H1 (cell line): Measurements from ENCODE around the gene DSE. TPM values are rescaled to one million over a fixed set of nuclear protein-coding genes. Genes with fewer than 3 reads are reported as not detected.

ENCODE experiments used
- TAF7 ChIP-seq: optimal IDR thresholded peaks from 2 replicates; pipeline ENCODE3; 2011; ENCODE audit warnings: low read depth, mild to moderate bottlenecking, inconsistent platforms, low read length, moderate library complexity, borderline replicate concordance
- polyA plus RNA-seq, 7 experiments: library from polyadenylated mRNA; depleted of rRNA in 3 of 7; stranded (reverse) in 5 of 7; unstranded in 2 of 7; fragments of >200 nt in 5 of 7; fragments of 200-250 nt in 2 of 7; gene quantifications; 1 replicate in 5 of 7; 2 replicates in 1 of 7; 4 replicates in 1 of 7; pipeline versions ENCODE4 v1.2.1 to v1.2.3, GENCODE V29; 2011 to 2013; ENCODE audit warnings: missing spikeins in 2 of 7, mixed read lengths in 2 of 7
- total RNA-seq: library from RNA; stranded (reverse); fragmentation: NEBNext Ultra II Directional; extraction: Animal tissue kit (Norgen Biotek cat#: 25700); gene quantifications from 2 replicates; pipeline ENCODE4 v1.2.1, GENCODE V29; 2021
- TF ChIP-seq, protein P1 (sequence below): fragments of 300-600 bp; sonication (generic); IDR thresholded peaks from 2 replicates; pipeline ENCODE4 v1.7.1; 2012; ENCODE audit warnings: low read length, moderate library complexity, mild to moderate bottlenecking, inconsistent platforms; ENCODE audit not compliant: insufficient replicate concordance

The DSE gene
- total and polyA plus RNA-seq, 2 of the 8 experiments (the other 6 are each of a cell fraction or from before 2014, with no cell fraction given) = 32.5 to 94.4 TPM

DNA sequence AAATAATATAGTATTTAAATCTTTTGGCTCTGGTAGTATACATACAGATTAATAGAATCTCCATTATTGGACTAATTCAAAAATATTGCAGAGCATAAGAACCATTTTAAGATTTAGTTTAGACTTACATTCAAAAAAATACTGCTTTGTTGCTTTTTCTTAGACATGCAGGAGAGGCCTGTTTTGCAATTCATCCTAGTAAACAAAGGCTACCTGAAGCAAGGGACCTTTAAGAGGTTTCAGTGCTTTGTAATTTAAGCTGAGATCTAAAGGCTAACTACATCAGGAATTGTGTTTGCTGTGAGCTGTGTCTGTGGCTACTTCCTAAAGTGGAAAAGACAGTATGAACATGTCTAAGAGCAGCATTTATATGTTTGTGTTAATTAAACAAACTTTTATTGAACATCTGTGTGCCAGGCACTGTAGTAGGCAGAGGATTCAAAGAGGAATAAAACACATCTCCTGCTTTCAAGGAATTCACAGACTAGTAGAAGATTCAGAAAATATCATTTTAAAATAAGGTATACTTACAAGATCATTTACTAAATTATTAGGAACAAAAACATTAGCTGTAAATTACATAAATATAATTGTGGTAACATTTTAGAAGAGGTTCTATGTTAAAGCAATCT, 61.3 kb downstream of the DSE start (continued):
- TF ChIP-seq, protein P1, sequence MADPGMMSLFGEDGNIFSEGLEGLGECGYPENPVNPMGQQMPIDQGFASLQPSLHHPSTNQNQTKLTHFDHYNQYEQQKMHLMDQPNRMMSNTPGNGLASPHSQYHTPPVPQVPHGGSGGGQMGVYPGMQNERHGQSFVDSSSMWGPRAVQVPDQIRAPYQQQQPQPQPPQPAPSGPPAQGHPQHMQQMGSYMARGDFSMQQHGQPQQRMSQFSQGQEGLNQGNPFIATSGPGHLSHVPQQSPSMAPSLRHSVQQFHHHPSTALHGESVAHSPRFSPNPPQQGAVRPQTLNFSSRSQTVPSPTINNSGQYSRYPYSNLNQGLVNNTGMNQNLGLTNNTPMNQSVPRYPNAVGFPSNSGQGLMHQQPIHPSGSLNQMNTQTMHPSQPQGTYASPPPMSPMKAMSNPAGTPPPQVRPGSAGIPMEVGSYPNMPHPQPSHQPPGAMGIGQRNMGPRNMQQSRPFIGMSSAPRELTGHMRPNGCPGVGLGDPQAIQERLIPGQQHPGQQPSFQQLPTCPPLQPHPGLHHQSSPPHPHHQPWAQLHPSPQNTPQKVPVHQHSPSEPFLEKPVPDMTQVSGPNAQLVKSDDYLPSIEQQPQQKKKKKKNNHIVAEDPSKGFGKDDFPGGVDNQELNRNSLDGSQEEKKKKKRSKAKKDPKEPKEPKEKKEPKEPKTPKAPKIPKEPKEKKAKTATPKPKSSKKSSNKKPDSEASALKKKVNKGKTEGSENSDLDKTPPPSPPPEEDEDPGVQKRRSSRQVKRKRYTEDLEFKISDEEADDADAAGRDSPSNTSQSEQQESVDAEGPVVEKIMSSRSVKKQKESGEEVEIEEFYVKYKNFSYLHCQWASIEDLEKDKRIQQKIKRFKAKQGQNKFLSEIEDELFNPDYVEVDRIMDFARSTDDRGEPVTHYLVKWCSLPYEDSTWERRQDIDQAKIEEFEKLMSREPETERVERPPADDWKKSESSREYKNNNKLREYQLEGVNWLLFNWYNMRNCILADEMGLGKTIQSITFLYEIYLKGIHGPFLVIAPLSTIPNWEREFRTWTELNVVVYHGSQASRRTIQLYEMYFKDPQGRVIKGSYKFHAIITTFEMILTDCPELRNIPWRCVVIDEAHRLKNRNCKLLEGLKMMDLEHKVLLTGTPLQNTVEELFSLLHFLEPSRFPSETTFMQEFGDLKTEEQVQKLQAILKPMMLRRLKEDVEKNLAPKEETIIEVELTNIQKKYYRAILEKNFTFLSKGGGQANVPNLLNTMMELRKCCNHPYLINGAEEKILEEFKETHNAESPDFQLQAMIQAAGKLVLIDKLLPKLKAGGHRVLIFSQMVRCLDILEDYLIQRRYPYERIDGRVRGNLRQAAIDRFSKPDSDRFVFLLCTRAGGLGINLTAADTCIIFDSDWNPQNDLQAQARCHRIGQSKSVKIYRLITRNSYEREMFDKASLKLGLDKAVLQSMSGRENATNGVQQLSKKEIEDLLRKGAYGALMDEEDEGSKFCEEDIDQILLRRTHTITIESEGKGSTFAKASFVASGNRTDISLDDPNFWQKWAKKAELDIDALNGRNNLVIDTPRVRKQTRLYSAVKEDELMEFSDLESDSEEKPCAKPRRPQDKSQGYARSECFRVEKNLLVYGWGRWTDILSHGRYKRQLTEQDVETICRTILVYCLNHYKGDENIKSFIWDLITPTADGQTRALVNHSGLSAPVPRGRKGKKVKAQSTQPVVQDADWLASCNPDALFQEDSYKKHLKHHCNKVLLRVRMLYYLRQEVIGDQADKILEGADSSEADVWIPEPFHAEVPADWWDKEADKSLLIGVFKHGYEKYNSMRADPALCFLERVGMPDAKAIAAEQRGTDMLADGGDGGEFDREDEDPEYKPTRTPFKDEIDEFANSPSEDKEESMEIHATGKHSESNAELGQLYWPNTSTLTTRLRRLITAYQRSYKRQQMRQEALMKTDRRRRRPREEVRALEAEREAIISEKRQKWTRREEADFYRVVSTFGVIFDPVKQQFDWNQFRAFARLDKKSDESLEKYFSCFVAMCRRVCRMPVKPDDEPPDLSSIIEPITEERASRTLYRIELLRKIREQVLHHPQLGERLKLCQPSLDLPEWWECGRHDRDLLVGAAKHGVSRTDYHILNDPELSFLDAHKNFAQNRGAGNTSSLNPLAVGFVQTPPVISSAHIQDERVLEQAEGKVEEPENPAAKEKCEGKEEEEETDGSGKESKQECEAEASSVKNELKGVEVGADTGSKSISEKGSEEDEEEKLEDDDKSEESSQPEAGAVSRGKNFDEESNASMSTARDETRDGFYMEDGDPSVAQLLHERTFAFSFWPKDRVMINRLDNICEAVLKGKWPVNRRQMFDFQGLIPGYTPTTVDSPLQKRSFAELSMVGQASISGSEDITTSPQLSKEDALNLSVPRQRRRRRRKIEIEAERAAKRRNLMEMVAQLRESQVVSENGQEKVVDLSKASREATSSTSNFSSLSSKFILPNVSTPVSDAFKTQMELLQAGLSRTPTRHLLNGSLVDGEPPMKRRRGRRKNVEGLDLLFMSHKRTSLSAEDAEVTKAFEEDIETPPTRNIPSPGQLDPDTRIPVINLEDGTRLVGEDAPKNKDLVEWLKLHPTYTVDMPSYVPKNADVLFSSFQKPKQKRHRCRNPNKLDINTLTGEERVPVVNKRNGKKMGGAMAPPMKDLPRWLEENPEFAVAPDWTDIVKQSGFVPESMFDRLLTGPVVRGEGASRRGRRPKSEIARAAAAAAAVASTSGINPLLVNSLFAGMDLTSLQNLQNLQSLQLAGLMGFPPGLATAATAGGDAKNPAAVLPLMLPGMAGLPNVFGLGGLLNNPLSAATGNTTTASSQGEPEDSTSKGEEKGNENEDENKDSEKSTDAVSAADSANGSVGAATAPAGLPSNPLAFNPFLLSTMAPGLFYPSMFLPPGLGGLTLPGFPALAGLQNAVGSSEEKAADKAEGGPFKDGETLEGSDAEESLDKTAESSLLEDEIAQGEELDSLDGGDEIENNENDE = peak; percentile 72
- TF ChIP-seq TAF7 = no peak
